MM.1S (cell line): ENCODE measurements around the gene LZIC.

Source experiments
- CTCF ChIP-seq: fragments of 300-600 bp; sonication (generic); IDR thresholded peaks from 2 replicates; pipeline ENCODE4 v1.5.1; 2016; ENCODE audit warnings: antibody characterized with exemption, low read length, mixed read lengths
- EZH2phosphoT487 ChIP-seq: fragments of 300-600 bp; sonication (generic); IDR thresholded peaks from 2 replicates; pipeline ENCODE4 v1.6.1; 2018; ENCODE audit warnings: antibody characterized with exemption, low read length

GRCh38 chr1:9922342-9922741 is 20.8 kb downstream of the LZIC start:
- TF ChIP-seq CTCF (no peak), EZH2phosphoT487 (no peak)
